HUES48 (cell line): ENCODE measurements around the gene MRPS15.

ENCODE experiments used
- H3K27ac ChIP-seq: one replicate; pipeline ENCODE4 v1.7.0; 2013; ENCODE audit warnings: low read depth, low read length, inconsistent platforms
- H3K27me3 ChIP-seq: 2 replicates; pipeline ENCODE4 v1.6.1; 2013; ENCODE audit warnings: mild to moderate bottlenecking, low read length; ENCODE audit not compliant: control insufficient read depth, insufficient read depth
- H3K36me3 ChIP-seq: 2 replicates; pipeline ENCODE4 v1.6.1; 2013; ENCODE audit warnings: low read length; ENCODE audit not compliant: control insufficient read depth, insufficient read depth
- H3K4me1 ChIP-seq: 2 replicates; pipeline ENCODE4 v1.6.1; 2013; ENCODE audit warnings: mild to moderate bottlenecking, low read length; ENCODE audit not compliant: control insufficient read depth, insufficient read depth
- H3K4me3 ChIP-seq: 2 replicates; pipeline ENCODE4 v1.5.1; 2013; ENCODE audit warnings: mild to moderate bottlenecking, low read depth, low read length
- H3K9ac ChIP-seq: 2 replicates; pipeline ENCODE4 v1.6.1; 2013; ENCODE audit warnings: mild to moderate bottlenecking, low read depth, low read length, moderate library complexity
- H3K9me3 ChIP-seq: 2 replicates; pipeline ENCODE4 v1.6.1; 2013; ENCODE audit warnings: low read length; ENCODE audit not compliant: control insufficient read depth, insufficient read depth

The MRPS15 gene

DNA sequence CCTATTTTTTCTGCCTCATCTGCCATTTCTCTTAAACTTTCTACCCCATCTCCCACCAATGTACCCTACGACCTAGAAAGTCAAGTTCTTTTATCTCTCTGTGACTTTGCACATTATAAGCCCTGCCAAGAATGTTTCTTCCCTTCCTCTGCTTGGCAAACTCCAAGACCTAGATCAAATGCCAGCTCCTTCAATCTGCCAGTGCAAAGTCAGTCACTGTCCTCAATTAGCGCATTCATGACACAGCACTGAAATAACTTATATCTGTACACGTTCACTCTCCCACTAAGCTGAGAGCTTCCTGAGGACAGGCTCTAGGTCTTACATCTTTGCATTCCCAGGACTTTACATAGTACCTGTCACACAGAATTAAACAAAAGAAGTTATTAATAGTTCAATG, 45.0 kb downstream of the MRPS15 start:
- Histone ChIP-seq H3K4me1 (no peaks in the 10 kb centered on the region), H3K27me3 (no peaks in the 10 kb centered on the region), H3K9ac (no peak overlapping the region), H3K4me3 (no peak overlapping the region), H3K9me3 (no peaks in the 10 kb centered on the region), H3K27ac (no peak overlapping the region), H3K36me3 (no peaks in the 10 kb centered on the region)

DNA sequence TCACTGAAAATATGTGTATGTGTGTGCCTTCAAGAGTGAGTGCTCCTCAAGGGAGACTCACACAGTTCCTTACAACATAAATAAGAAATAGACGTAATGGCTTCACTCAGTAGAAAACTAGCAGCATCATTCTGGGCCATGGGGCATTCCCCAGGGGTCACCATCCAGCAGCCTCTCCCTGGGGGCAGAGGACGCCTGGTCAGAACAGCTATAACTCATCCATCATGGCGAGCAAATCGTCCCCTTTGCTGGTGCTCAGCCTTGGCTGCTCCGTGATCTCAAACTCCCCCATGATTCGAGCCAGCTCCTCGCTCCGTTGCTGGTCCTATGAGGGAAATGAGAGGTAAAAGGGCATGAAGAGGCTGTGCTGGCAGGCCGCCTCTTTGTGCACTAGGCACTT, 46.3 kb downstream of the MRPS15 start:
- Histone ChIP-seq H3K27ac (no peak overlapping the region), H3K4me3 (no peak overlapping the region), H3K4me1 (no peaks in the 10 kb centered on the region), H3K9me3 (no peaks in the 10 kb centered on the region), H3K36me3 (no peaks in the 10 kb centered on the region), H3K27me3 (no peaks in the 10 kb centered on the region), H3K9ac (no peak overlapping the region)

DNA sequence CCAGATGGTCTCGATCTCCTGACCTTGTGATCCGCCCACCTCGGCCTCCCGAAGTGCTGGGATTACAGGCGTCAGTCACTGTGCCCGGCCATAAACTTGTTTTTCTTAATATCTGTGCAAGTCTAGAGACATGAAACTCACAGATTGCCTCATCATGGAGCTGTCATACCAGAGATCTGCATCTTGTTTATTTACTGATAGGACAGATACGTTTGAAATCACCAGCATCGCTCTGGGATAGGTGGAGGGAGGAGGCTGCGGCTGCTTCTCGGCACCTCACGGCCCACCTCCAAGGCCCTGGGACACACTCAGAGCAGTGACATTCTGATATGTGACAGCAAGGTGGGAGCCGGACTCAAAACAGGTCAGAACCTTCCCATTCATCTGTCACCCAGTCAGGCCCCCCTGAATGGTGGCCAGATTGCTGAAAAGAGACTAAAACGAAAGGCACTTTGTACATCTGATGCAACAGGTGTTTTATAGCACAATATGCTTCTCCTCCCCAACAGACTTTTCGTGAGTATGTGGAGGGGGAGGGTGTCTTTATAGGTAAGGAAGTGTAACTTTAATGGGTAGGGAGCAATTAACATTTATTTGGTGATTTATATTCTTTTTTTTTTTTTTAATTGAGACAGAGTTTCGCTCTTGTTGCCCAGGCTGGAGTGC, 48.4 kb downstream of the MRPS15 start:
- H3K27ac ChIP-seq, result no peak overlapping the region

DNA sequence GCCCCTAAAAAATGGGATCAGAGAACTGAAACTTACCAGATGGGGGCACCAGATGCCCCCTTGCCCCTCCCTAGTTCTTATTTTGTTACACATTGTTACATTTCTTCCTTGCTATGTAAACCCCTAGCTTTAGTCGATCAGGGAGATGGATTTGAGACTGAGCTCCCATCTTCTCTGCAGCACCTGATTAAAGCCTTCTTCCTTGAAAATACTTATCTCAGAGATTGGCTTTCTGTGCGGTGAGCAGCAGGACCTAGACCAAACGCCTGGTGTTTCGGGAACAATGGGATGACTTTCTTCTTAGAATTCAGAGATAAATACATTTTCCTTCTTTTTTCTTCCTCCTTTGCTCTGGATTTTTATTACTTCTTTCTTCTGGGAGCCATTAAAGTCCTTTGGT, 49.8 kb downstream of the MRPS15 start:
- Histone ChIP-seq H3K9ac (no peak overlapping the region), H3K36me3 (no peaks in the 10 kb centered on the region), H3K27me3 (no peaks in the 10 kb centered on the region), H3K4me1 (peaks cover 3% of the 10 kb centered on the region; the same call in 1 of the 2 replicates), H3K4me3 (no peak overlapping the region), H3K27ac (no peak overlapping the region), H3K9me3 (no peaks in the 10 kb centered on the region)

More for the DNA sequence above, 48.4 kb downstream of the MRPS15 start:
- Histone ChIP-seq H3K4me3 (no peak overlapping the region), H3K9me3 (no peaks in the 10 kb centered on the region), H3K36me3 (no peaks in the 10 kb centered on the region), H3K27me3 (no peaks in the 10 kb centered on the region), H3K4me1 (peaks cover 3% of the 10 kb centered on the region; the same call in 1 of the 2 replicates), H3K9ac (no peak overlapping the region)

DNA sequence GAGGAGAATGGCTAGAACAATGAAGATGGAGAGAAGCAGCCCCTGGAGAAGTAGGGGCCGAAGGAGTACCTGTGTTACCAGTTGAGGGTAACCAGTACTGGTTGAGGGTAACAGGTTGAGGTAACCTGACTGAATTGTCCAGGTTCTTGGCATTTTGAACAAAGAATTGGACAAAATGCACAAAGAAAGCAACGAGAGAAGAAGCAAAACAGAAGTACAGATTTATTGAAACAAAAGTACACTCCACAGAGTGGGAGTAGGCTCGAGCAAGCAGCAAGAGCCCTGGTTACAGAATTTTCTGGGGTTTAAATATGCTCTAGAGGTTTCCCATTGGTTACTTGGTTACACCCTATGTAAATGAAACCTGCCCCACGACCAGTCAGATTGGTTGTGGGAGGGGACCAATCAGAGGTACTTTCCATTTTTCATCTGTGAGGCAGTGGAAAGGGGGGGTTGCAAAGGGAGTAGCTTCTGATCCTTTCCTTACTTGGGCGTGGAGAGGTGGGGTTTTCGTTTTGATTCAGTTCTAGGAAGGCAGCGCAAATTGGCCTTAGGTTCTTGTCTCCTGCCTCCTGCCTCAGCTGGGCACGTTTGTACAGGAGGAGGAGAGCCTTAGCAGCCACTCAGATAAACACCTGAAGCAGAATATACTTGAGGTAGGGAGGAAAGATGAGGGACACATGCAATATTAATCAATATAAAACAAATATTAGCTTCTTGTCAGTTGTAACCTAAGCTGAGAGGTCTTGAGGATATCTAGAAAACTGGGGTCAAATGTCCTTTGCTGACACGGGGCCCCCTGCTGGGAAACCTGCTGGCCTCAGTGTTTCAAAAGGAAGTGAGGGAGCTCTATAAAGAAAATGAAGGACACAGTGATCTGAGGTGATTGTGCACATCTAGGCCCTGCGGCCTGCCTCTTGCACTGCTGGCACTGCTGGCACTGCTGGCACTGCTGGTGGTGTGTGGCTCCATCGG, 52.2 kb downstream of the MRPS15 start:
- H3K4me3 ChIP-seq, result no peak overlapping the region
- no peaks in the 10 kb centered on the region for H3K36me3 ChIP-seq
- H3K27ac ChIP-seq, result no peak overlapping the region
- no peak overlapping the region for H3K9ac ChIP-seq
- H3K4me1 ChIP-seq, result peaks cover 3% of the 10 kb centered on the region; the same call in 1 of the 2 replicates
- no peaks in the 10 kb centered on the region for H3K27me3 ChIP-seq
- H3K9me3 ChIP-seq, result no peaks in the 10 kb centered on the region

DNA sequence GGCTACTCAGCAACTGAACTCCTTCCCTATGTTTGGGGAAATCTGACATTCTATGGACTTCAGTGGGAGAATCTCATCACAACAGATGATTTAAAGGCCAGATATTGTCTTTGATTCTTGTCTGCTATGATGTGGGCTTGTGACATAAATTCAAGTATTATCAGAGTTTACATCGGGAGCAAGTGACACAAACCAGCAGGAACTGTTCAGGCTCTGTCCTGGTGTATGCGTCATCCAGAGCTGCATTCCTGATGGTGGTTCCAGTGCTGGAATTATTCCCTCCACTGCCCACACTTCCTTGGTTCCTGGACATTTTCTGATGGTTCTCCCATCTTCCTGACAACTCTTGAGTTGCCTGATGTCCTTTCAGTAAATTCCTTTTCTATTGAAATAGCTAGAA, 55.7 kb downstream of the MRPS15 start:
- Histone ChIP-seq H3K9me3 (no peaks in the 10 kb centered on the region), H3K4me1 (peaks cover 3% of the 10 kb centered on the region; the same call in 1 of the 2 replicates), H3K27ac (no peak overlapping the region), H3K27me3 (no peaks in the 10 kb centered on the region), H3K36me3 (no peaks in the 10 kb centered on the region), H3K9ac (no peak overlapping the region), H3K4me3 (no peak overlapping the region)

DNA sequence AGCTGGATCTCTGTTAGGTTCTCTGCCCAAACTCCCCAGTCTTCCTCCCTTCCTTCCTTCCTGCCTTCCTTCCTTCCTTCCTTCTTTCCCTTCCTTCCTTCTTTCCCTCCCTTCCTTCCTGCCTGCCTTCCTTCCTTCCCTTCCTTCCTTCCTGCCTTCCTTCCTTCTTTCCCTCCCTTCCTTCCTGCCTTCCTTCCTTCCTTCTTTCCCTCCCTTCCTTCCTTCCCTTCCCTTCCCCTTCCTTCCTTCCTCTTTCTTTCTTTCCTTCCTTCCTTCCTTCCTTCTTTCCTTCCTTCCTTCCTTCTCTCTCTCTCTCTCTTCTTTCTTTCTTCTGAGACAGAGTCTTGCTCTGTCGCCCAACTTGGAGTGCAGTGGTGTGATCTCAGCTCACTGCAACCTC, 57.7 kb downstream of the MRPS15 start:
- H3K9ac ChIP-seq, result no peak overlapping the region
- H3K36me3 ChIP-seq, result no peaks in the 10 kb centered on the region
- H3K27ac ChIP-seq, result no peak overlapping the region
- no peaks in the 10 kb centered on the region for H3K9me3 ChIP-seq
- no peaks in the 10 kb centered on the region for H3K27me3 ChIP-seq
- no peak overlapping the region for H3K4me3 ChIP-seq
- no peaks in the 10 kb centered on the region for H3K4me1 ChIP-seq
